Kidney (tissue), 14 donors: ENCODE measurements around the gene CPED1. TPM values are rescaled to one million over a fixed set of nuclear protein-coding genes. Genes with fewer than 3 reads are reported as not detected.
A peak's percentile ranks its signal among the peaks of the same experiment; 100 is the strongest.

Source experiments
- DNase-seq, 5 donors: peaks; one replicate each; pipeline ENCODE4 v3.0.0-alpha.2; 2013 to 2020
- FAIRE-seq: peaks from 2 replicates; lab custom pipeline; 2012; peaks lifted over from hg19 to GRCh38; lab: Jason Lieb, UNC
- H3K27ac ChIP-seq, 2 donors: one replicate each; pipeline ENCODE4 v1.7.0; 2013; ENCODE audit warnings: low read depth in 2 of 2, low read length in 2 of 2, inconsistent platforms in 1 of 2
- H3K27me3 ChIP-seq: one replicate; pipeline ENCODE4 v1.7.1; 2013; ENCODE audit warnings: low read length, inconsistent platforms; ENCODE audit not compliant: control insufficient read depth, insufficient read depth
- H3K36me3 ChIP-seq, 3 donors: one replicate each; pipeline versions ENCODE4 v1.7.0 to v1.7.1; 2013; ENCODE audit warnings: low read length in 3 of 3, control low read depth in 1 of 3, inconsistent platforms in 1 of 3; ENCODE audit not compliant: insufficient read depth in 3 of 3, control insufficient read depth in 2 of 3
- H3K4me1 ChIP-seq, 3 donors: one replicate each; pipeline versions ENCODE4 v1.7.0 to v1.7.1; 2013; ENCODE audit warnings: low read length in 3 of 3, inconsistent platforms in 1 of 3, low read depth in 1 of 3; ENCODE audit not compliant: control insufficient read depth in 2 of 3, insufficient read depth in 2 of 3
- H3K4me3 ChIP-seq, 3 donors: one replicate each; pipeline versions ENCODE4 v1.7.0 to v1.8.1; 2013; ENCODE audit warnings: low read length in 3 of 3, control low read depth in 1 of 3, inconsistent platforms in 1 of 3
- H3K9ac ChIP-seq, 3 donors: one replicate each; pipeline versions ENCODE4 v1.7.0 to v1.7.1; 2013; ENCODE audit warnings: low read length in 3 of 3, control low read depth in 1 of 3, inconsistent platforms in 1 of 3
- H3K9me3 ChIP-seq, 3 donors: one replicate each; pipeline versions ENCODE4 v1.7.0 to v1.7.1; 2013; ENCODE audit warnings: low read length in 3 of 3, control low read depth in 1 of 3, inconsistent platforms in 1 of 3; ENCODE audit not compliant: control insufficient read depth in 2 of 3, insufficient read depth in 1 of 3
- intact Hi-C: fragments of 100-400 bp; cut with DNase I; formaldehyde crosslinking; loops from one replicate; pipeline ENCODE4 v1.11.1; 2022
- polyA plus RNA-seq: library from polyadenylated mRNA; stranded (reverse); fragments of 350-450 nt; fragmentation: Illumina TruSeq; extraction: RNeasy Lipid Tissue Mini Kit (QIAGEN cat#74804); gene quantifications from one replicate; pipeline ENCODE4 v1.2.3, GENCODE V29; 2014; ENCODE audit warnings: low read depth, low replicate concordance; ENCODE audit not compliant: insufficient read depth
- total RNA-seq: library from RNA; stranded (reverse); fragmentation: NEBNext Ultra II Directional; extraction: Animal tissue kit (Norgen Biotek cat#: 25700); gene quantifications from one replicate; pipeline ENCODE4 v1.2.1, GENCODE V29; 2021
- TF ChIP-seq, protein P1 (sequence below): IDR thresholded peaks from 3 replicates; pipeline ENCODE4 v1.5.1; 2012; ENCODE audit warnings: mild to moderate bottlenecking, moderate library complexity, borderline replicate concordance; ENCODE audit not compliant: insufficient read depth; ENCODE audit errors: extremely low read depth
- donor health status: control.
- donor health status: control.
- donor health status: control.
- donor health status: control.
- donor health status: control.
- donor health status: DM: yes; HTN: yes; CAD: no.
- donor health status: Normal renal cell carcinoma (clear cell type).

The CPED1 gene
- total and polyA plus RNA-seq, 2 donors from 2014 or later, result 2.9 to 16.9 TPM

DNA sequence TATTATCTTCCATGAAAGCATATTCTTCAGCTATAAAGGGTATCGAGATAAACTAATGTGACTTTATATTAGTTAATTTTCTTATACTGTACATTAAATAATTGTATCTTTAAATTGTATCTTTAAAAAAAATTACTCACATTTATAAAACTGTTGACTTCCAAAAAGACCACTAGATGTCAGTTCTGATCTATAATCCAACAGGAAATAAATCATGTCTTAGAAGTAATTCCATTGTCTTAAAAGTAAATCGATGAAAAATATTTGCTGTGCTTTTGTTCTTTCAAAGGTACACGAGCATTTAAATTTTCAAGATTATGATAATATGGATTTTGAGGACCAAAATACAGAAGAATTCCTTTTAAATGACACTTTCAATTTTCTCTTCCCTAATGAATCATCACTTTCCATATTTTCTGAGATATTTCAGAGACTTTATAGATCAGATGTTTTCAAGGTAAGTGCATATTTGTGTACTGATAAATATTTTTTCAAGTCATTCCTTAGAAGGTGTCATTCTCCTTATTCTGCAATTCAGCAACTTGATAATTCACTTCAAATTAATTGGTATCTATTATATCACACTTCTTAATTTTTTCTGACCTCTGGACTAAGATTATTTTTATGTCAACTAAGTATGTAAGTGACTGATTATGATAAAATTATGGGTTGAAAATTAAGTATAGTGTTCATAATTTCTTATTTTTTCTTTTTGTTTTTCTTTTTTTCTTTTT, 138.5 kb downstream of the CPED1 start:
- Histone ChIP-seq H3K9ac (no peak overlapping the region), H3K27ac (no peak overlapping the region), H3K9me3 (no peaks in the 10 kb centered on the region), H3K4me1 (no peaks in the 10 kb centered on the region), H3K4me3 (no peak overlapping the region), H3K36me3 (no peaks in the 10 kb centered on the region), H3K27me3 (no peaks in the 10 kb centered on the region)
- DNase-seq (peak in 1 of 5 donors; percentile 18), FAIRE-seq (peak; percentile 93)
- TF ChIP-seq, protein P1, sequence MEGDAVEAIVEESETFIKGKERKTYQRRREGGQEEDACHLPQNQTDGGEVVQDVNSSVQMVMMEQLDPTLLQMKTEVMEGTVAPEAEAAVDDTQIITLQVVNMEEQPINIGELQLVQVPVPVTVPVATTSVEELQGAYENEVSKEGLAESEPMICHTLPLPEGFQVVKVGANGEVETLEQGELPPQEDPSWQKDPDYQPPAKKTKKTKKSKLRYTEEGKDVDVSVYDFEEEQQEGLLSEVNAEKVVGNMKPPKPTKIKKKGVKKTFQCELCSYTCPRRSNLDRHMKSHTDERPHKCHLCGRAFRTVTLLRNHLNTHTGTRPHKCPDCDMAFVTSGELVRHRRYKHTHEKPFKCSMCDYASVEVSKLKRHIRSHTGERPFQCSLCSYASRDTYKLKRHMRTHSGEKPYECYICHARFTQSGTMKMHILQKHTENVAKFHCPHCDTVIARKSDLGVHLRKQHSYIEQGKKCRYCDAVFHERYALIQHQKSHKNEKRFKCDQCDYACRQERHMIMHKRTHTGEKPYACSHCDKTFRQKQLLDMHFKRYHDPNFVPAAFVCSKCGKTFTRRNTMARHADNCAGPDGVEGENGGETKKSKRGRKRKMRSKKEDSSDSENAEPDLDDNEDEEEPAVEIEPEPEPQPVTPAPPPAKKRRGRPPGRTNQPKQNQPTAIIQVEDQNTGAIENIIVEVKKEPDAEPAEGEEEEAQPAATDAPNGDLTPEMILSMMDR, result no peak
- intact Hi-C loops, result no loop called here

DNA sequence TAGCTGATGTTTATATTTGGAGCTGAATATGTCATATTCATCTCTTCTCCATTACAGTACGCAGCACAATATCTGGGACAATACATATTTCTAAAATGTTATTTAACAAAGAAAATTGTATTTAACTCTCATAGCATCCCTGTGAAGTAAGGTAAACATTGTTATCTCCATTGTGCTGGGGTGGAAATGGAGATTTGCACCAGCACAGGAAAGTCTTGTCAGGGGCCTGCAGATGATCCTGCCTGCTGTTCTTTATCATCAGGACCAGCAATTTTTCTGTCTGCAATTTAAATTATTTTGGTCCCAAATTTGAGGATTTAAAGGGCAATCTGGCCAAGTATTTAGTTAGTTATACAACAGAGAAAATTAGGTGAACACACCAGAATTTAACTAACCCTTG, 144.4 kb downstream of the CPED1 start:
- no peaks in the 10 kb centered on the region for H3K4me1 ChIP-seq
- H3K27ac ChIP-seq, result no peak overlapping the region
- intact Hi-C loops, result no loop called here
- H3K9ac ChIP-seq, result no peak overlapping the region
- FAIRE-seq, result no peak
- TF ChIP-seq, protein P1, result no peak
- no peak for DNase-seq
- no peaks in the 10 kb centered on the region for H3K27me3 ChIP-seq
- no peak overlapping the region for H3K4me3 ChIP-seq
- peaks cover 0 to 2% (median 0%) of the 10 kb centered on the region in 3 donors for H3K36me3 ChIP-seq
- no peaks in the 10 kb centered on the region for H3K9me3 ChIP-seq

DNA sequence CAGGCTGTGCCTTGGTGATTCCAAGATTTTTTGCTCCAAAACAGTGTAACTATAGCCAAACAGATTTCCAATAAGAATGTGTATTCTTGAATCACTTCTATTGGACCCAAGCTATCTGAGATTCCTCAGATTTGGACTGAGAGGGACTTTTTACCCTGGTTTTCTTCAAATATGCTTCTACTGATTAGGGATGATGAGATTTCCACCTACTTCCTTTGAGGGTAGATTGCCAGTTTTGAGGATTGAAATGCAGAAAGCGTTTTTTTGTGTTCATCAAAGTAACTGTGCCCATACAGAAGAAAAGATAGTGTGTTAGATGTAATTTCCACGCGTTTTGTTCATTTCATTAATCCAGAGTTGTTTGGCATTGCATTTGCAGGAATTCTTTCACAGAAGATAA, 144.9 kb downstream of the CPED1 start:
- FAIRE-seq, result no peak

More for the DNA sequence above, 144.9 kb downstream of the CPED1 start:
- H3K9ac ChIP-seq, result no peak overlapping the region
- DNase-seq, result no peak
- no peak overlapping the region for H3K27ac ChIP-seq
- no peak overlapping the region for H3K4me3 ChIP-seq
- H3K9me3 ChIP-seq, result no peaks in the 10 kb centered on the region
- H3K27me3 ChIP-seq, result no peaks in the 10 kb centered on the region
- no peaks in the 10 kb centered on the region for H3K4me1 ChIP-seq
- peaks cover 0 to 2% (median 0%) of the 10 kb centered on the region in 3 donors for H3K36me3 ChIP-seq
- intact Hi-C loops, result no loop called here
- TF ChIP-seq, protein P1, result no peak
